ENCODE data around the gene NTMT1. TPM values are rescaled to one million over a fixed set of nuclear protein-coding genes. Genes with fewer than 3 reads are reported as not detected.

Gene NTMT1
- total RNA-seq, 1 experiment from 2014 or later: 107 TPM

GRCh38 chr9:129666575-129666974 lies 40.6 kb downstream of the NTMT1 start:
- in situ Hi-C loops (cut with HindIII; ENCODE audit: low sequenced_read_pairs): no loop called here
- DNase-seq (ENCODE audit: low spot score): no peak

DNA sequence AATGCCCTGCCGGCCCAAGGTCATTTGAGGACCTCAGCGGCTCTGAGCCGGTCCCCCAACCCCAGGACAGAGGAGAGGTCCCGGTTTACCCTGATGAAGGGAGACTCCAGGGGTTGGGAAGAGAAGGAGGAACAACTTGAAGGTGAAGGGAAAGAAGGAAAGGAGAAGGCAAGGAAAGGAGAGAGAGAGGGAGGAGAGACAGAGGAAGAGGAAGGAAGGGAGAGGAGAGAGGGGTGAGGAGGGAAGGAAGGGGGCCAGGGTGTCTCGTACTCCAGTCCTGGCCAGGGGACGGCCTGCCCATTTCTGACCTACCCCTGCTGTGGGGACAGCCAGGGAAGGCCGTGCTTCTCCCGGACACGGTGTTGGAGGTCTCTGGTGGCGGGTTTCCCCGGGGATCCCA lies 41.4 kb downstream of the NTMT1 start:
- in situ Hi-C loops (cut with HindIII; ENCODE audit: low sequenced_read_pairs): no loop called here
- DNase-seq (ENCODE audit: low spot score): no peak

DNA sequence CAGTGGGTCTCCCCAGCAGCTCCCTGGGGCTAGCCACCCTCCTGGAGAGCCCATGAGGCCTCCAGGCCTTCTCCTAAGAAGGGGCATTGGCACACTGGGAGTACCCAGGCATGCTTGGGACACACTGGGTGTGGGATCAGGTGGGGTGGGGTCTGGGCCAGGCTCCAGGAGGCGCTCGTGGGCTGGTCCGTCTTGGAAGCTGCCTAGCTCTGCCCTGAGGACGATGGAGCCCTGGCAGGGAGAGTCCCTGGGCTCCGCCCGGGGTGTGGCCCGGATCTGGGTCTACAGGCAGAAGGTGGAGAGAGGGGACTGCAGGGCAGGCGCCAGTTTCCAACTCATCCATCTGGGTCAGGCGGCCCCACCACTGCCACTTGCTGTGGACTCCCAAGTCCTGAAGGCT lies 41.9 kb downstream of the NTMT1 start:
- in situ Hi-C loops (cut with HindIII; ENCODE audit: low sequenced_read_pairs): no loop called here
- no peak for DNase-seq (ENCODE audit: low spot score)

GRCh38 chr9:129669141-129669718 lies 43.3 kb downstream of the NTMT1 start:
- in situ Hi-C loops (cut with HindIII; ENCODE audit: low sequenced_read_pairs): no loop called here
- no peak for DNase-seq (ENCODE audit: low spot score)

DNA sequence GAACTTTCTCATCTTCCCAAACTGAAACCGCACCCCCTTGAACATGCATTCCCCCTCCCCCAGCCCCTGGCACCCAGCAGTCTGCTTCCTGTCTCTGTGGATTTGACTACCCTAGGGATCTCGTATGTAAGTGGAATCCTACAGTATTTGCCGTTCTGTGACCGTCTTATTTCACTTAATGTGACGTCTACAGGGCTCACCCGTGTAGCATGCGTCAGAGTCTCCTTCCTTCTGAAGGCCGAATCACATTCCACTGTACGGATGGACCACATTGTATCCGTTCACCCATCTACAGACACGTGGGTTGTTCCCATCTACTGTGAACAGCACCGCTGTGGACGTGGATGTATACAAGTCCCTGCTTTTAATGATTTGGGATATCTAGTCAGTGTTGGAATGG lies 44.0 kb downstream of the NTMT1 start:
- no peak for DNase-seq (ENCODE audit: low spot score)
- in situ Hi-C loops (cut with HindIII; ENCODE audit: low sequenced_read_pairs): no loop called here

DNA sequence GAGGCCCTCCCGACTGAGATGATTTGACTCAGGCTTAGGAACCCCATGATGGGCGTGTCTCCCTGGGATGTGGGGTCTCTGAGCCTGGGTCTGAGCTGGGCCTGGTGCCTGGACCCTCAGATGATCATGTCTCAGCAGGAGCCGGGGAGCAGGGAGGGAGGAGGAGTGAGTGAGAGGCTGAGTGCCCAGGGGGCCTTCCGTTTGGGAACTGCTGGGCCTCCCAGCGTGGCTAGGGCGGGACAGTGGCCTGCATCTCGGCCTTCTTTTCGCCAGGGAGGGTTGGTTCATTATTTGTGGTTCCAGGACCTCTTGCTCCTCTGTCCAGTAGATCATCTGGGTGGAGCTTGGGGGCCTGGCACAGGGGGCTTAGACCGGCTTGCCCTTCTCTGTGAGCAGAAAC lies 45.1 kb downstream of the NTMT1 start:
- no peak for DNase-seq (ENCODE audit: low spot score)
- in situ Hi-C loops (cut with HindIII; ENCODE audit: low sequenced_read_pairs): no loop called here

DNA sequence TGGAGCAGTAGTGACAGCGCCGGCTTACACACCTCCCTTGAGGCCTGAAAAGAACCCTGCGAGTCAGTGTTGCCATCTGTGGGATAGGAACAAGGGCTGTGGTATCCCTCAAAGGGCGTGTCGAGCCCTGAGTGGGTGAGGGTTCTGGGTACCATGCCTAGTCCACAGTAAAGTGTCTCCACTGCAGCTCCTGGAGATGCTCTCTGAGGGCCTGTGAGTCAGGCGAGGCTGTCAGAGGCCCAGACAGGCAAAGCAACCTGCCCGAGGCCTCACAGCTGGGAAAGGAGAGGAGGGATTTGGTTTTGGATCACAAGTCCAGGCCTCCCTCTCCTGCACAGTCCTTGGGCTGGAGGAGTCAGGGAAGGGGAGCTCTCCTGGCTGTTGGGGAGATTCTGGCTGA lies 45.6 kb downstream of the NTMT1 start:
- DNase-seq (ENCODE audit: low spot score): no peak
- in situ Hi-C loops (cut with HindIII; ENCODE audit: low sequenced_read_pairs): no loop called here

DNA sequence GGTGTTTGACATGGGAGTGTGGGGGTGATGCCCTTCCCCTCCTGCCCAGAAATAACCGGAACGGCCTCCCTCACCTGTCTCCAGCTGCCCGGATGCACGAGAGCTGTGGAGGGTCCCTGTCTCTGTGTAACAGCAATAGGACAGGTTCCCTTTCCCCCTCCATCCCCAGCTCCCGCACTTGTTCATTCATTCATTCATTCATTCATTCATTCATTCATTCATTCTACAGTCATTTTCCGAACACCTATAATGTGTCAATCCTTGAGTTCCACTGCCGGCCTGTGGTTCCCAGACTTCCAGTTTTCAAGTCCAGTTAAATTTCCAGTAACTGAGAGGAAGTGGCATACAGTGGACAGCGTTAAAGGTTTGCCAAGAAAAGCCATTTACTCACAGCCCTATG lies 46.7 kb downstream of the NTMT1 start:
- DNase-seq (ENCODE audit: low spot score): no peak

GRCh38 chr9:129673602-129674001 lies 47.6 kb downstream of the NTMT1 start:
- in situ Hi-C loops (cut with HindIII; ENCODE audit: low sequenced_read_pairs): no loop called here
- DNase-seq (ENCODE audit: low spot score): no peak

More for the DNA sequence above, 46.7 kb downstream of the NTMT1 start:
- in situ Hi-C loops (cut with HindIII; ENCODE audit: low sequenced_read_pairs): no loop called here

DNA sequence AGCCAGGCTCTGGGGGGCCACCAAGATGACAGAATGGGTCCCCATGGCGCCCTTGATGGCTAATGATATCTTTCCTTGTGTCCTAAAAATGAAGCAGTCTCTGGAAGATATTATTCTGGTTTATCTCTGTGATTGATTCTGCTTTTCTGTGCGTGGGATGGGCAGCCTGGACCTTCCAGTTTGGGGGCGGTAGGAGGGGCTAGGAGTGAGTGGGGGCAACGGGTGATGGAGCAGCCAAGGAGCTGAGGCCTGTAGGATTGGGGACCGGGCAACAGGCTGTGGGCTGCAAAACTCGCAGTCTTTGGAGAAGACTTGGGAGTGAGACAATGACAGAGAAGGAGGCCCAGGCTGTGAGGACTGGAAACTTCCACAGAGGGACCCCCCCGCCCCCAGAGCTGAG lies 48.3 kb downstream of the NTMT1 start:
- in situ Hi-C loops (cut with HindIII; ENCODE audit: low sequenced_read_pairs): no loop called here
- no peak for DNase-seq (ENCODE audit: low spot score)

- DNase-seq (ENCODE audit: low spot score): no peak
- in situ Hi-C loops (cut with HindIII; ENCODE audit: low sequenced_read_pairs): no loop called here
Observed at GRCh38 chr9:129675620-129676019, 49.7 kb downstream of the NTMT1 start.

GRCh38 chr9:129676287-129676686 lies 50.3 kb downstream of the NTMT1 start:
- no peak for DNase-seq (ENCODE audit: low spot score)
- in situ Hi-C loops (cut with HindIII; ENCODE audit: low sequenced_read_pairs): no loop called here

DNA sequence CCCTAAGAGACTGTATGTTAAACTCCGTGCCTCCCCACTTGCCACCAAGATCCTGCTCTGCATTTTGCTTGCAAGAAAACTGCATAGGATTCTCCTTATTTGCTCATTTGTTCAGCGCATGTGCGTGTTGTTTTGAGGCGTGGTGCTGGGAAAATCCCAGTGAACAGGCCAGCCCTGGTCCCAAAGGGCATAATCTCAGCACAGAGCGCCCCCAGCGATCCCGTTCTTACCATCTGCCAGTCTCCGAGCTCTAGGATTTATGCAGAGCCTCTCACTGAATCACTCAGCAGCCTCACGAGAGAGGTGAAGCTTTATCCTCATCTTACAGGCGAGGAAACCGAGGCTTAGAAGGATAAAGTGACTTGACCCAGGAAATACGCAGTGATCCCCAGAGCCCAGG lies 51.0 kb downstream of the NTMT1 start:
- DNase-seq (ENCODE audit: low spot score): no peak
- in situ Hi-C loops (cut with HindIII; ENCODE audit: low sequenced_read_pairs): no loop called here

DNA sequence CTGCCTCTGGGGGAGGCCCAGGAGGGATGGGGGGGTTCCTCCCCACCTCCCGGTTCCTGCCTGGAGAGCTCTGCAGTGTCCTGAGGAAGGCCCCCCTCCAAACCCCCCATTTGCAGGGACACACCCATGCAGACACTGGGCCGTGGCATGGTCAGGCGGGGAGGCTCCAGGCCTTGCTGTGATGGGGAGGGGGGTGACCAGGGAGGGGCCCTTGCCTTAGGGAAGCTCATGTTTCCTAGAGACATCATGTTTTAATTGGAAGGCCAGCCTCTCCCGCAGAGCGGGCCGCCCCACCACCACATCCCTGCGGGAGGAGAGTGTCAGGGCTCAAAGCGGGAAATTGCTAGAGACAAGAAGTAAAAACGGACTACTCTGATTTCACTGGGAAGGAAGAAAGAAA lies 51.5 kb downstream of the NTMT1 start:
- DNase-seq (ENCODE audit: low spot score): no peak
- in situ Hi-C loops (cut with HindIII; ENCODE audit: low sequenced_read_pairs): no loop called here

GRCh38 chr9:129678844-129679243 lies 52.9 kb downstream of the NTMT1 start:
- in situ Hi-C loops (cut with HindIII; ENCODE audit: low sequenced_read_pairs): no loop called here

GRCh38 chr9:129679537-129679936 lies 53.6 kb downstream of the NTMT1 start:
- DNase-seq (ENCODE audit: low spot score): no peak
- in situ Hi-C loops (cut with HindIII; ENCODE audit: low sequenced_read_pairs): no loop called here

More at GRCh38 chr9:129678844-129679243, 52.9 kb downstream of the NTMT1 start:
- DNase-seq (ENCODE audit: low spot score): no peak

GRCh38 chr9:129681924-129682323 lies 56.0 kb downstream of the NTMT1 start:
- DNase-seq (ENCODE audit: low spot score): no peak
- in situ Hi-C loops (cut with HindIII; ENCODE audit: low sequenced_read_pairs): no loop called here

DNA sequence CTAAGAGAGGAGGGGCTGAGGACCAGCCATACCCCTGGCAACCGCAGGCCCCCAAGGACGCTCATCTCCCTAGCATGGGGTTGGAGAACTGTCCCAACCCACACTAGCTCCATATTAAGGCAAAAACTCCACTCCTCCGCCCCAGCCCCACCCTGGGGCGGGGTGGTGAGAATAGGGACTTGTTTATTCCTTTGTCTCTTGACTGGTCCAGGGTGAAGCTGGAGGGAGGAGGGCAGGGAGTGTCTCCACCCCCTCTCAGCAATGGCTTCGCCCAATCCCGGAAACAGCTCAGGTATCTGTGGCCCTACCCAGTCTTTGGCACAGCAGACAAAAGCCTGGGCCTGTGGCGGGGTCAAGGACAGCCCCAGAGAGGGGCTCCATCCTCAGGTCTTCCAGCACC lies 56.4 kb downstream of the NTMT1 start:
- no peak for DNase-seq (ENCODE audit: low spot score)

DNA sequence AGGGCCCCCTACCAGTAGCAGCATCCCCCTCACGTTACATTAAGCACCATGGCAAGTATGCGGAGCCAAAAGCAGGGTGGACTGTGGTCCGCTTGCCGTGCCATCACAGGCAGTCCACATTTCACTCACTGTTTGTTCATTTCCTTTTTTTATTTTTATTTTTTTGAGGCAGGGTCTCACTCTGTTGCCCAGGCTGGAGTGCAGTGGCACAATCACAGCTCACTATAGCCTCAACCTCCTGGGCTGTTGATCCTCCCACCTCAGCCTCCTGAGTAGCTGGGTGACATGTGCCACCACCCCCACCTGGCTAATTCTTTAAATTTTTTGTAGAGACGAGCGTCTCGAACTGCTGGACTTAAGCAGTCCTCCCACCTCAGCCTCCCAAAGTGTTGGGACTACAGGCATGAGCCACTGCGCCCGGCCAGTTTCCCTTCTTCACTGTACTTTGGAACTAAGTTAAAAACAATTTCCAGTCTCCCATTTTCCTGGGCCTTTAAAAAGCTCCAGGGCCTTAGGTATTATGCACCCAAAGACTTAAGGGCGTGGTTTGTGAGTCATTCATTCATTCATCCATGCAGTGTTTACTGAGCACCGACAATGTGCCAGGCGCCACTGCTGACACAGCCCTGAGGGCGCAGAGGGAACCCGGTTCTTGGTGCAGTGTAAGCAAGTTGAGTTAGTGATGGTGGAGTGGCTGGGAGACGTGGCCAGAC lies 59.4 kb downstream of the NTMT1 start:
- in situ Hi-C loops (cut with HindIII; ENCODE audit: low sequenced_read_pairs): no loop called here
- DNase-seq (ENCODE audit: low spot score): no peak

More for the DNA sequence above, 56.4 kb downstream of the NTMT1 start:
- in situ Hi-C loops (cut with HindIII; ENCODE audit: low sequenced_read_pairs): no loop called here
